Calu3 (cell line): ENCODE results near the gene GSTT2B. TPM values are rescaled to one million over a fixed set of nuclear protein-coding genes. Genes with fewer than 3 reads are reported as not detected.
"Not testable (repeated sequence)": the region's sequence is repeated elsewhere in the genome, so short reads cannot be mapped to it uniquely, and the experiment has no call there.

Source experiments
- BruUV-seq: library from RNA; stranded (reverse); fragments of 400-500 nt; replicated peaks from 2 replicates; lab custom pipeline; 2021; lab: Mats Ljungman, UMichigan
- CTCF ChIA-PET: fragments of 300-600 bp; sonication (Branson Sonifier 250); formaldehyde crosslinking; loops from one replicate; lab custom pipeline; 2022; ENCODE audit warnings: antibody characterized with exemption; lab: Charles Lee
- DNase-seq: peaks from one replicate; pipeline ENCODE4 v3.0.0; 2022
- H3K27ac Mint-ChIP-seq: one replicate; pipeline ENCODE4 v1.8.0; 2022; ENCODE audit warnings: mixed read lengths; ENCODE audit not compliant: unreplicated experiment
- H3K27me3 Mint-ChIP-seq: one replicate; pipeline ENCODE4 v1.8.0; 2022; ENCODE audit warnings: mixed read lengths; ENCODE audit not compliant: unreplicated experiment
- H3K36me3 Mint-ChIP-seq: one replicate; pipeline ENCODE4 v1.8.0; 2022; ENCODE audit warnings: mild to moderate bottlenecking, moderate library complexity, mixed read lengths; ENCODE audit not compliant: insufficient read depth, unreplicated experiment
- H3K4me1 Mint-ChIP-seq: one replicate; pipeline ENCODE4 v1.8.0; 2022; ENCODE audit warnings: mild to moderate bottlenecking, low read depth, mixed read lengths; ENCODE audit not compliant: unreplicated experiment
- H3K4me3 Mint-ChIP-seq: one replicate; pipeline ENCODE4 v1.8.0; 2022; ENCODE audit warnings: mild to moderate bottlenecking, low read depth, moderate library complexity, mixed read lengths; ENCODE audit not compliant: unreplicated experiment
- H3K9me3 Mint-ChIP-seq: one replicate; pipeline ENCODE4 v1.8.0; 2022; ENCODE audit warnings: low read depth, mixed read lengths; ENCODE audit not compliant: unreplicated experiment
- CTCF ChIP-seq: fragments of 200-600 bp; IDR thresholded peaks from one replicate; pipeline ENCODE4 v1.8.0; 2022; ENCODE audit warnings: antibody characterized with exemption; ENCODE audit not compliant: unreplicated experiment
- intact Hi-C: fragments of 100-400 bp; cut with micrococcal nuclease; formaldehyde crosslinking; loops from one replicate; pipeline ENCODE4 v1.10.0; 2022; ENCODE audit not compliant: unreplicated experiment
- total RNA-seq: library from RNA; stranded (reverse); gene quantifications from 2 replicates; pipeline ENCODE4 v1.2.3, GENCODE V29; 2022

GSTT2B gene
- total RNA-seq, 1 experiment from 2014 or later: 3.6 TPM

- intact Hi-C loops: no loop called here
- Mint-ChIP-seq H3K36me3 (no peaks in the 10 kb centered on the region), H3K27me3 (no peaks in the 10 kb centered on the region), H3K9me3 (no peaks in the 10 kb centered on the region), H3K4me3 (no peak overlapping the region), H3K4me1 (peaks cover 6% of the 10 kb centered on the region), H3K27ac (no peak overlapping the region)
- no peak for TF ChIP-seq CTCF
- DNase-seq: no peak
- no TSS peak for BruUV-seq
- CTCF ChIA-PET: no interaction called here
Observed at GRCh38 chr22:23997092-23997491, 36.1 kb upstream of the GSTT2B start.

GRCh38 chr22:23993581-23994177 lies 32.7 kb upstream of the GSTT2B start:
- H3K4me1 Mint-ChIP-seq, BruUV-seq, DNase-seq, H3K27me3 Mint-ChIP-seq, H3K27ac Mint-ChIP-seq, H3K36me3 Mint-ChIP-seq, H3K9me3 Mint-ChIP-seq, CTCF ChIA-PET, intact Hi-C loops, H3K4me3 Mint-ChIP-seq: not testable (repeated sequence)

- H3K36me3 Mint-ChIP-seq, H3K4me1 Mint-ChIP-seq, H3K27me3 Mint-ChIP-seq, DNase-seq, CTCF ChIA-PET, H3K9me3 Mint-ChIP-seq, intact Hi-C loops, BruUV-seq, H3K4me3 Mint-ChIP-seq, H3K27ac Mint-ChIP-seq: not testable (repeated sequence)
Observed at GRCh38 chr22:23993080-23993479, 32.1 kb upstream of the GSTT2B start.

GRCh38 chr22:23989583-23990244 lies 28.7 kb upstream of the GSTT2B start:
- DNase-seq, H3K36me3 Mint-ChIP-seq, CTCF ChIA-PET, H3K27me3 Mint-ChIP-seq, BruUV-seq, H3K9me3 Mint-ChIP-seq, H3K4me1 Mint-ChIP-seq, H3K4me3 Mint-ChIP-seq, H3K27ac Mint-ChIP-seq: not testable (repeated sequence)
- intact Hi-C loops: loop anchor here (10.0 kb wide), 1 partner anchor 195 kb away; the partner anchor contains the start of gene SUSD2

GRCh38 chr22:23986538-23987178 lies 25.7 kb upstream of the GSTT2B start:
- H3K9me3 Mint-ChIP-seq, DNase-seq, H3K4me1 Mint-ChIP-seq, H3K27me3 Mint-ChIP-seq, CTCF ChIA-PET, H3K4me3 Mint-ChIP-seq, H3K36me3 Mint-ChIP-seq, BruUV-seq, H3K27ac Mint-ChIP-seq: not testable (repeated sequence)
- intact Hi-C loops: loop anchor here (10.0 kb wide), 1 partner anchor 198 kb away; the partner anchor contains the start of gene SUSD2

GRCh38 chr22:23986089-23986488 lies 25.1 kb upstream of the GSTT2B start:
- CTCF ChIA-PET, H3K27ac Mint-ChIP-seq, H3K4me1 Mint-ChIP-seq, H3K36me3 Mint-ChIP-seq, DNase-seq, H3K4me3 Mint-ChIP-seq, H3K27me3 Mint-ChIP-seq, BruUV-seq, H3K9me3 Mint-ChIP-seq: not testable (repeated sequence)
- intact Hi-C loops: loop anchor here (10.0 kb wide), 1 partner anchor 199 kb away; the partner anchor contains the start of gene SUSD2
